ENCODE measurements around the gene KCNQ2. TPM values are rescaled to one million over a fixed set of nuclear protein-coding genes. Genes with fewer than 3 reads are reported as not detected.

Gene KCNQ2
- polyA plus RNA-seq, 3 donors from 2014 or later: 0.73 TPM; not detected in 2

GRCh38 chr20:63498960-63499337 is 26.5 kb upstream of the KCNQ2 start, which contains the start of gene EEF1A2:
EEF1A2 (minus strand) TSS chr20:63499083; CDS start chr20:63497763, 1,320 bp downstream.
- Mint-ChIP-seq H3K4me1 (peaks cover 0 to 2% of the 10 kb centered on the region in 2 donors), H3K36me3 (peaks cover 0 to under 1% (median 0%) of the 10 kb centered on the region in 3 donors), H3K9me3 (no peaks in the 10 kb centered on the region), H3K27ac (no peak within 1 kb of the TSS), H3K27me3 (ENCODE audit: low read depth in 3 of 3) (peaks cover 4 to 8% (median 5%) of the 10 kb centered on the region in 3 donors), H3K4me3 (peak within 1 kb of the TSS in 2 of 5 donors; percentile 5 to 30)
- peak; percentile 40 to 55 (median 51) for DNase-seq

DNA sequence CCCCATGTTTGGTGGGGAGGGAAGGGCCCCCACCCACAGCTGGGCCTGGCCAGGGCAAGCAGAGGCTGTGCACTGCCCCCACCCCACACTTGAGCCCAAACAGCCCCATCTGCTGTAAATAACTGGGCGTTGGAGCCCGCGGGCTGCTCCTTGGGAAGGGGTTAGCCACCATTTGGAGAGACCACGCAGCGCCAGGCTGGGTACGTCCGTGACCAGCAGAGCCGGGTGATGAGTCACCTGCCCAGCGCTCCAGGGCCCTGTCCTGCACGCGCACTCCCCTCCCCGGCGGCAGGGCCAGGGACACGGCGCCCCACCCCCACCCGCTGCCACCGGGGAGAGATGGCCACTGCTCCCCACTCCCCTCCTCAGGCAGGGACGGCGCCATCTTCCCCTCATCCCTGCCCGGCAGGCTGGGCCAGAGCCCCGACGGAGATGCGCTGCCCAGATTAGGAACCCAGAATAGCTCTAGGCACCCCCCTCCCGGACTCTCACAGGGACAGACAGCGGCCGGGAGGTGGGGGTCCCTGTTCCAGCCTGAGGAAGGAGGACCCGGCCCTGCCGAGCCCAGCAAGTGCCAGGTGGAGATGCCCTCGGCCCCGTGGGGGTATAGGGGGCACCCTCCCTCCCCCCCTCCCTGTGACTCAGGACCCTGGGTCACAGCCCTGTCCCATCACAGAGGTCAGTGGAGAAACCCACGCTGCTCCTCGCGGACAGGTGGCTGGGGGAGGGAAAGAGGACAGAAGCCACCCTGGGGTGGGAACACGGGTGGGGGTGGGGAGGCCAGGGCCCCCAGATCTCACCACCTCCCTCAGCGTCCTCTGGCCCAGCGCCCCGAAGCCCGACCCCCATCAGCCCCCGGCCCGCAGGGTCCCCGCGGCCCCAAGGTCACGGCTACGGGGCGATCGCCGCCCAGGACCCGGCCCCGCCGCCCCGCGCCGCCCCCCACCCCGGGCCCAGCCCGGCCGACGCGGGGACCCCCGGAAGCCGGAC is 25.8 kb upstream of the KCNQ2 start:
- Mint-ChIP-seq H3K27ac (no peak overlapping the region), H3K4me3 (no peak overlapping the region), H3K9me3 (no peaks in the 10 kb centered on the region), H3K4me1 (peaks cover 0 to 2% of the 10 kb centered on the region in 2 donors), H3K36me3 (no peaks in the 10 kb centered on the region), H3K27me3 (ENCODE audit: low read depth in 3 of 3) (peaks cover 4 to 8% (median 5%) of the 10 kb centered on the region in 3 donors)
- no peak for DNase-seq

GRCh38 chr20:63497138-63497945 is 24.9 kb upstream of the KCNQ2 start:
- DNase-seq: no peak
- peaks cover 0 to 2% of the 10 kb centered on the region in 2 donors for H3K4me1 Mint-ChIP-seq
- peaks cover 4 to 8% (median 5%) of the 10 kb centered on the region in 3 donors for H3K27me3 Mint-ChIP-seq (ENCODE audit: low read depth in 3 of 3)
- no peak overlapping the region for H3K4me3 Mint-ChIP-seq
- no peaks in the 10 kb centered on the region for H3K9me3 Mint-ChIP-seq
- no peak overlapping the region for H3K27ac Mint-ChIP-seq
- no peaks in the 10 kb centered on the region for H3K36me3 Mint-ChIP-seq

DNA sequence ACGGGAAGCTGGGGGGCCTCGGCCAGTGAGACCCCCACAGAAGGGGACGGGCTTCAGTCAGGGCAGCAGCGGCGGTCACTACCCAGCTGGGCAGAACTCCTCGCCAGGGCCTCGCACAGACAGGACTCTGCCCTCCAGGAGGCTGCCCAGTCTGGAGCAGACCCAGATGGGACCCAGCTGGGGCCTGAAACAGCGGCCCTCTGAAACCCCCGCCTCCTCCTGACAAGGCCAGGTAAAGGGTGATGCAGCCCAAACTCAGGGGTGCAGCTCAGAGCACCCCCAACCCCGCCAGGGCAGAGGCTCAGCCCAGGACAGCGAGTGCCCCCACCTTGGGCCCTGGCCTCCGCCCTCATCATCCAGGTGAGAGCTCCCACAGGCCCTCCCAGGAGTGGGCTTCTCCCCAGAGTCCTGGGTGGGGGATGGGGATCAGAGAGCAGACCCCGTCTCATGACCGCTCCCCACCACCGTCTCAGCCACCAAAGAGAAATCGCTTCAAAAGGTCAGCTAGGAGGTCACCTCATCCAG is 24.2 kb upstream of the KCNQ2 start:
- peak overlapping the region in 1 of 5 donors; percentile 62 for H3K4me3 Mint-ChIP-seq
- peaks cover 5 to 8% (median 6%) of the 10 kb centered on the region in 3 donors for H3K27me3 Mint-ChIP-seq (ENCODE audit: low read depth in 3 of 3)
- no peaks in the 10 kb centered on the region for H3K9me3 Mint-ChIP-seq
- DNase-seq: no peak
- H3K36me3 Mint-ChIP-seq: no peaks in the 10 kb centered on the region
- H3K4me1 Mint-ChIP-seq: peaks cover 0 to 2% of the 10 kb centered on the region in 2 donors
- no peak overlapping the region for H3K27ac Mint-ChIP-seq

DNA sequence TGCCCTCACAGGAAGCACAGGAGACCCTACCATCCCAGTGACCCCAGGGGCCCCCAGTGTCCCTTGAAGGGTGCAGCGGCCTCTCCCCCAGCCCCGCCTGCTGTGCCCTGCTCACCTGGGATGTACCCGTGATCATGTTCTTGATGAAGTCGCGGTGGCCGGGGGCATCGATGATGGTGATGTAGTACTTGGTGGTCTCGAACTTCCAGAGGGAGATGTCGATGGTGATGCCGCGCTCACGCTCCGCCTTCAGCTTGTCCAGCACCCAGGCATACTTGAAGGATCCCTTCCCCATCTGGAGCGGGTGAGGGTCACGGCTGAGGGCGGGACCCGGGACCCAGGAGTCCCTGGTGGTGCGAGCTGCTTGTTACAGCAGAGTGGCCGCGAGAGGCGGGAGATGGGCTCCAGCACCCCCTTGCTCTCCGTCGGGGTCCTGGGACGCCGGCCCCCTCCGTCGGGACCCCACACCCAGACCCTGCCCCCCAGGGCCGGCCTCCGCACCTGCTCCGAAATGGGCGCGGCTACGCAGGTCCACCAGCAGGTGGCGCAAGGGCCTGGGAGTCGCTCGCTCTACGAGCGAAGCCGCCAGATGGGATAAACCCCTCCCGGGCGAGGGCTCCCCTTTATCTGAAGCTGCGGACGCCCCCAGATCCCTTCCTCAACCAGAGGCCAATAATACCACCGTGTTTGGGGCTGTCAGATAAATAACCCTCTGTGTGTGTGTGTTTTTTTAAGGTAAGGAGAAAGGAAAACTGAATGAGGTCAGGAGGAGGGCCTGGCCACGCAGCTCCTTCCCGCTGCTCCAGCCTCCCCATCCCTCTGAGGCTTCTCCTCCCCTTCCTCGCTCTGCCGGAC is 23.5 kb upstream of the KCNQ2 start:
- DNase-seq: peak; percentile 56 to 67 (median 65)
- H3K36me3 Mint-ChIP-seq: no peaks in the 10 kb centered on the region
- peaks cover 0 to 2% of the 10 kb centered on the region in 2 donors for H3K4me1 Mint-ChIP-seq
- no peak overlapping the region for H3K27ac Mint-ChIP-seq
- H3K9me3 Mint-ChIP-seq: no peaks in the 10 kb centered on the region
- H3K4me3 Mint-ChIP-seq: peak overlapping the region; percentile 15 to 75 (median 57)
- H3K27me3 Mint-ChIP-seq (ENCODE audit: low read depth in 3 of 3): peaks cover 5 to 10% (median 6%) of the 10 kb centered on the region in 3 donors

- H3K36me3 Mint-ChIP-seq: no peaks in the 10 kb centered on the region
- DNase-seq: no peak
- H3K4me1 Mint-ChIP-seq: peaks cover 0 to 2% of the 10 kb centered on the region in 2 donors
- no peak overlapping the region for H3K4me3 Mint-ChIP-seq
- no peaks in the 10 kb centered on the region for H3K9me3 Mint-ChIP-seq
- peaks cover 5 to 11% (median 6%) of the 10 kb centered on the region in 3 donors for H3K27me3 Mint-ChIP-seq (ENCODE audit: low read depth in 3 of 3)
- H3K27ac Mint-ChIP-seq: no peak overlapping the region
Observed at GRCh38 chr20:63495167-63495720, 22.8 kb upstream of the KCNQ2 start.

GRCh38 chr20:63494420-63495166 is 22.1 kb upstream of the KCNQ2 start:
- Mint-ChIP-seq H3K9me3 (no peaks in the 10 kb centered on the region), H3K4me3 (no peak overlapping the region), H3K36me3 (no peaks in the 10 kb centered on the region), H3K4me1 (peaks cover 0 to 2% of the 10 kb centered on the region in 2 donors), H3K27me3 (ENCODE audit: low read depth in 3 of 3) (peaks cover 5 to 13% (median 6%) of the 10 kb centered on the region in 3 donors), H3K27ac (no peak overlapping the region)
- no peak for DNase-seq

- peaks cover 0 to 2% of the 10 kb centered on the region in 2 donors for H3K4me1 Mint-ChIP-seq
- peaks cover 5 to 13% (median 6%) of the 10 kb centered on the region in 3 donors for H3K27me3 Mint-ChIP-seq (ENCODE audit: low read depth in 3 of 3)
- H3K27ac Mint-ChIP-seq: no peak overlapping the region
- no peak overlapping the region for H3K4me3 Mint-ChIP-seq
- H3K9me3 Mint-ChIP-seq: no peaks in the 10 kb centered on the region
- H3K36me3 Mint-ChIP-seq: no peaks in the 10 kb centered on the region
- DNase-seq: no peak
Observed at GRCh38 chr20:63494084-63494419, 21.6 kb upstream of the KCNQ2 start.

DNA sequence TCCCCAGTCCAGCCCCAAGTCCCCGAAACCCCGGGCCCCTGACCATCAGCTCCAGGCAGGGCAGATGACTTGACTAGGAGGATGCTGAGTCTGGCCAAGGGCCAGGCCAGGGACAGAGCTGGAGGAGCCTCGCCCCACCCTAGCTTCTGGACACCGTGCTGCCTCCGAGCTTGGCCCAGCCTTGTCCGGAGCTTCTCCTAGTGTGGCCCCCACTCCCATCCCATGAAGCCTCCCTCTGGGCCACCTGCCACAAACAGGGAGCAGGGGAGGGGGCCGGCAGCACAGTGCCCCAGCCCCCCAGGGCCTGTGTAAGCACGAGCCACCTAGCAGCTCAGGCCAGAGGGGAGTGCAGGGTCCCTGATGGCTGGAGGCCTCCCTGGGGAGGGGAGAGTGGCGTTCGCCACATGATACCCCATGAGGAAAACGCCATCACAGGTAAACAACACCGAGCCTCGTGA is 21.1 kb upstream of the KCNQ2 start:
- Mint-ChIP-seq H3K27me3 (ENCODE audit: low read depth in 3 of 3) (peaks cover 5 to 13% (median 6%) of the 10 kb centered on the region in 3 donors), H3K4me3 (no peak overlapping the region), H3K36me3 (no peaks in the 10 kb centered on the region), H3K27ac (no peak overlapping the region), H3K4me1 (peaks cover 0 to 2% of the 10 kb centered on the region in 2 donors), H3K9me3 (no peaks in the 10 kb centered on the region)
- no peak for DNase-seq

DNA sequence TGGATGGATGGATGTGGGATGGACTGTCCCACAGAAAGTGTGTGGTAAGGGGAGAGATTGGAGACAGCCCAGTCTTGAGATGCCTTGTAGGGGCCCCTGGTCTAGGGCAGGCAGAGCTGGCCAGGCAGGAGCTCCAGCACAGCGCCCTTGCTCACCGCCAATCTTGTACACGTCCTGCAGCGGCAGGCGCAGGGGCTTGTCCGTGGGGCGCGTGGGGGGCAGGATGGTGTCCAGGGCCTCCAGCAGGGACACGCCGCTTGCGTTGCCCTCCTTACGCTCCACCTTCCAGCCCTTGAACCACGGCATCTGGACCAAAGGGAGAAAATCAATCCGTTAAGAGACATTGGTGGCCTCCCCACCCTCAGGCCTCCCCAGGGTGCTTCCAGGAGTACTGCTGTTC is 20.5 kb upstream of the KCNQ2 start:
- H3K27me3 Mint-ChIP-seq (ENCODE audit: low read depth in 3 of 3): peaks cover 5 to 13% (median 6%) of the 10 kb centered on the region in 3 donors
- no peak for DNase-seq
- no peaks in the 10 kb centered on the region for H3K9me3 Mint-ChIP-seq
- peaks cover 0 to 2% of the 10 kb centered on the region in 2 donors for H3K4me1 Mint-ChIP-seq
- no peaks in the 10 kb centered on the region for H3K36me3 Mint-ChIP-seq
- H3K27ac Mint-ChIP-seq: no peak overlapping the region
- H3K4me3 Mint-ChIP-seq: no peak overlapping the region

DNA sequence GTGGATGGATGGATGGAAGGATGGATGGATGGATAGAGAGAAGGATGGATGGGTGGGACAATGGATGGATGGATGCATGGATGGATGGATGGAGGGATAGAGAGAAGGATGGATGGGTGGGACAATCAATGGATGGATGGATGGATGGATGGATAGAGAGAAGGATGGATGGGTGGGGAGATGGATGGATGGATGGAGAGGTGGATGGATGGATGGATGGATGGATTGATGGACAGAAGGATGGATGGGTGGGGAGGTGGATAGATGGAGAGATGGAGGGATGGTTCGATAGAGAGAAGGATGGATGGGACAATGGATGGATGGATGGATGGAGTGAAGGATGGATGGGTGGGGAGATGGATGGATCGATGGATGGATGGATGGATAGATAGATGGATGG is 20.1 kb upstream of the KCNQ2 start:
- H3K4me3 Mint-ChIP-seq: no peak overlapping the region

GRCh38 chr20:63491635-63492230 is 19.3 kb upstream of the KCNQ2 start:
- Mint-ChIP-seq H3K9me3 (no peaks in the 10 kb centered on the region), H3K4me1 (peaks cover 0 to 2% of the 10 kb centered on the region in 2 donors), H3K36me3 (no peaks in the 10 kb centered on the region), H3K27me3 (ENCODE audit: low read depth in 3 of 3) (peaks cover 2 to 13% (median 3%) of the 10 kb centered on the region in 3 donors), H3K27ac (no peak overlapping the region), H3K4me3 (no peak overlapping the region)
- DNase-seq: no peak

More for the DNA sequence above, 20.1 kb upstream of the KCNQ2 start:
- DNase-seq: no peak
- Mint-ChIP-seq H3K27ac (peak overlapping the region in 1 of 6 donors; percentile 75), H3K4me1 (peaks cover 0 to 2% of the 10 kb centered on the region in 2 donors), H3K36me3 (no peaks in the 10 kb centered on the region), H3K9me3 (no peaks in the 10 kb centered on the region), H3K27me3 (ENCODE audit: low read depth in 3 of 3) (peaks cover 5 to 13% (median 5%) of the 10 kb centered on the region in 3 donors)
